GM12892 (cell line): ENCODE data around the gene FCF1.

Experiments
- POLR2A ChIP-seq: IDR thresholded peaks from 2 replicates; pipeline ENCODE4 v1.6.1; 2011; ENCODE audit warnings: low read depth, low read length, control low read depth
- POLR2AphosphoS5 ChIP-seq: IDR thresholded peaks from 2 replicates; pipeline ENCODE4 v1.6.1; 2011; ENCODE audit warnings: low read depth, low read length, control low read depth

DNA sequence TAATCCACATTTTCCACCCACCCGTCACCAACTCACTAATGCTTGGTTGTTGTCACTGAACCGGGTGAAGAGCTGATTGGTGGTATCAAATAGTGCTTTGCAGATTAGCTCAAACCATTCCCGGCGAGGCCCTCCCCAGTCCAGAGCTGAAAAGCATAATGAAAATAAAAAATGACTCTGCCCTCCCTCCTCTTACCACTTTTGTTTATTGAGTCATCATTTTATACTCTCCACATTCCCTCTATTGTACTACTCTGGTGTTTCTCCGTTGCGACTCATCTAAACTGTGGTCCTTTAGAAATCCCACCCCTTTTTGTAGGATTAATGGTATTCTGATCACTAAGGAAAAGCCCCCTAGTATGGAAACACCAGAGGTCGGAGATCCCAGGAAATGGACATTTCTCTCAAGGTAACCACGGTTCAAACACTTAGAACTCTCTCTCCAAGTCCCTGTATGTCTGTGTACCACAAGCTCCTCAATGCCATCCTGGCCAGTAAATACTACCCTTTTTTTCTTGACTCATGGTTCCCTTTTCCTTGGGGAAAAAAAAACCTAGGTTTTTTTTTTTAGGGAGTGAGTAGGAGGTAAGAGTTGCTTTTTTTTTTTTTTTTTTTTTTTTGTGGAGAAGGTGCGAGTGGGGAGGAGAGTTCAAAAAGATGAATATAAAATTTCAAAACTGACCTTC lies 42.1 kb upstream of the FCF1 start:
- TF ChIP-seq POLR2A (no peak), POLR2AphosphoS5 (no peak)
